B cell (primary cell): ENCODE data around the gene CSRP2.

Source experiments
- CTCF ChIP-seq: fragments of 200-600 bp; IDR thresholded peaks from one replicate; pipeline ENCODE4 v1.8.0; 2022; ENCODE audit warnings: antibody characterized with exemption, mild to moderate bottlenecking
- EZH2 ChIP-seq: IDR thresholded peaks from 2 replicates; pipeline ENCODE4 v1.6.1; 2012; ENCODE audit warnings: borderline replicate concordance, low read depth, mild to moderate bottlenecking, moderate library complexity, low read length; ENCODE audit not compliant: insufficient read depth, poor library complexity, severe bottlenecking

- TF ChIP-seq CTCF (no peak), EZH2 (no peak)
Observed at GRCh38 chr12:76915361-76916169, 36.7 kb upstream of the CSRP2 start.
